GM21737 (cell line): ENCODE data around the gene ZNF771.
"Not testable (repeated sequence)": the region's sequence is repeated elsewhere in the genome, so short reads cannot be mapped to it uniquely, and the experiment has no call there.

ENCODE experiments used
- ATAC-seq: cut with Tn5 transposase; IDR thresholded peaks from one replicate; pipeline ENCODE4 v1.9.1; 2021; ENCODE audit warnings: mild to moderate bottlenecking, moderate library complexity; ENCODE audit not compliant: unreplicated experiment

The ZNF771 gene

DNA sequence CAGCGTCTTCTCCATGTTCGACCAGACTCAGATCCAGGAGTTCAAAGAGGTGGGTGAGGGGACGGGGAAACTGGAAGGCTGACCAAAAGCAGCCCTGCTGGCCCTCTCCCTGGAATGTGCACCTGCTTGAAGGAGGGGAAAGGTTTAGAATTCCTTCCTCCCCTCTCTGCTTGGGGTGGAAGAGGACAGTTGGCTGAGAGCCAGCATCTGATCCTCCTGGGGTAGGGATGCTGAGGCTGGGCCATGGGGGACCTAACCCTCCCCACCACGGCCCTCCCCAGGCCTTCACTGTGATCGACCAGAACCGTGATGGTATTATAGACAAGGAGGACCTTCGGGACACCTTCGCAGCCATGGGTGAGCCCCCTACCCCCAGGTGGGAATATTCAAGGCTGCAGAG, 31.5 kb upstream of the ZNF771 start:
- ATAC-seq: no peak

DNA sequence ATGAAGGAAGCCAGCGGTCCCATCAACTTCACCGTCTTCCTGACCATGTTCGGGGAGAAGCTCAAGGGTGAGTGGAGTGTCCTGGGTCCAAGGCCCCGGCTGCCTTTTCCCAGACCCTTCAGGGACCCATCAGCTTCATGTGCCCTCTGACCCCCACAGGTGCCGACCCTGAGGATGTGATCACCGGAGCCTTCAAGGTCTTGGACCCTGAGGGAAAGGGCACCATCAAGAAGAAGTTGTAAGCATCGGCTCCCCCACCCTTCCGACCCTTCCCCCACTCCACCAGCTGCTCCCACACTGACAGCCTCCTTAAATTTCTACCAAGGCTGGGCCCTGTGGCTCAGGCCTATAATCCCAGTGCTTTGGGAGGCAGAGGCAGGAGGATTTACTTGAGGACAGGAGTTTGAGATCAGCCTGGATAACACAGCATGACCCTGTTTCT, 30.9 kb upstream of the ZNF771 start:
- no peak for ATAC-seq

DNA sequence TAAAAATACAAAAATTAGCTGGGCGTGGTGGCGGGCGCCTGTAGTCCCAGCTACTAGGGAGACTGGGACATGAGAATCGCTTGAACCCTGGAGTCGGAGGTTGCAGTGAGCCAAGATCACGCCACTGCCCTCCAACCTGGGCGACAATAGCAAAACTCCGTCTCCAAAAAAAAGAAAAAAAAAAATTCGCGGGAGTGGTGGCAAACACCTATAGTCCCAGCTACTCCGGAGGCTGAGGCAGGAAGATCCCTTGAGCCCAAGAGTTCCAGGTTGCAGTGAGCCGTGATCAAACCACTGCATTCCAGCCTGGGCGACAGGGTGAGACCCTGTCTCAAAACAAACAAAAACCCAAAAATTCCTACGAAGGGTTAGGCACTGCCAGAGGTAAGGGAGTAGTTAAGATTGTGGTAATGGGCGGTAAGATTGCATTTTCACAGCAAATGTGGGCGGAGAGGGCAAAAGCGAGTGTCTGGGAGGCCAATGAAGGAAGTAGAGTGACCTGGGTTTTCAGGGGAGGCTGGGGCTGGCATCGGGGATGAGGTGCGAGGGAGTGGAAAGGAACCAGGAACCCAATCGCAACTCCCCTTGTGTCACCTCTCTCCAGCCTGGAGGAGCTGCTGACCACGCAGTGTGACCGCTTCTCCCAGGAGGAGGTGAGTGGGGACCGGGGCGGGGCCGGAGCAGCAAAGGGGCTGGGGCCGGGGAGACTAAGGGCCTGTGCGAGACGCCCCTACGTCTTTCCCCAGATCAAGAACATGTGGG, 30.2 kb upstream of the ZNF771 start:
- ATAC-seq: no peak

DNA sequence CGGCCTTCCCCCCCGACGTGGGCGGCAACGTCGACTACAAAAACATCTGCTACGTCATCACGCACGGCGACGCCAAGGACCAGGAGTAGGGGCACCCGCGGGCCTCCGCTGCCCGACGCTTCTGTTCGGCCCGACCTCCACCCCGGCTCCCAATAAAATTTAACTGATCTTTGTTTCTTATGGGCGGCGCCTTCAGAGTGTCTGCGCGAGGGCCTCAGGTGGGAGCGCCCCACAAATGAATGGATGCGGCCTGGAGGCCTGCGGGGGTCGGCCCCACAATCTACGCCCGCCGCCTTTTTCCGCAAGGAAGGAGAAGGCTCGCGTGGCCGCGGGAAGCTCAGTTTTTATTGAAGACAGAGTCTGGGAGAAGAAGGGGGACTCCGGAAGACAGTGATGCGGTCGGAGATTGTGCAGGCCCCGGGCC, 29.6 kb upstream of the ZNF771 start:
- peak; percentile 31 for ATAC-seq

DNA sequence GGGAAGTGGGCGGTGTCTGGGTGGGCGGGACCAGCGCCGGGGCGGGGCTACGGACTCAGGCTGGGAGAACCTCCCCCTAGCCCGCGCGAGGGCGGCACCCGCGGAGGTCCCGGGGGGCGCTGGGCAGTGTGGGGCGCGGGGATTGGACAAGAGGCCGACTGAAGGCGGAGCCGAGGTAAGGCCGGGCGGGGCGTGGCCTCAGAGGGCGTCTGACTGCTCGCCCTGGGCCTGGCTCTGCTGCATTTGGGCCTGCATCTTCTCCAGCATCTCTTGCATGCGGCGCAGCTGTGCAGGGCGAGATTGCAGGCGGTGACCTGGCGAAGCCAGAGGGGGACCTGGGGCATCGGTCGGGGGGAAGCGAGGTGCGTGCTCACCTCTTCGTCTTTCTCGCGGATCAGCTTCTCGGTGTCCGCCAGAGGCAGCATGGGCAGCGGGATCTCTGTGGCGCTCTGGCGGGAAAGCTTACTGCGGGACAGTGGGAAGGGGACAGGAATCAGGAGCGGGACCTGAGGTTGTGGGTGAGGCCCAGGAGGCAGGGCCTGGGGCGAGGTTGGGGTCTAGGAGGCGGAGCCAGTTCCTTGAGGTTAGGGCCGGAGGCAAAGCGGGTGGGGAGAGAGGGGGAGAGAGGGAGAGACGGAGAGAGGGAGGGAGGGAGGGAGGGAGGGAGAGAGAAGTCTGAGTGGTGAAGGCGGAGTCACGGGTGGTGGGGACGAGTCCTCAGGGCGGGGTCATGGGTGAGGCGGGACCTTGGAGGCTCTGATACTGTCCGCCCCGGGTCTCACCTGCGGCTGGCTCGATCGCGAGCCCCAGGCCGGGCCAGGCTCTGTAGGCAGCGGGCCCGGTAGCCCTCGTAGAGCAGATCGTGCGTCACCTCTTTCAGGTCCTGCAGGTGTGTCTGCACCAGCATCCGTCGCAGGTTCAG, 28.9 kb upstream of the ZNF771 start:
- peak; percentile 80 for ATAC-seq

DNA sequence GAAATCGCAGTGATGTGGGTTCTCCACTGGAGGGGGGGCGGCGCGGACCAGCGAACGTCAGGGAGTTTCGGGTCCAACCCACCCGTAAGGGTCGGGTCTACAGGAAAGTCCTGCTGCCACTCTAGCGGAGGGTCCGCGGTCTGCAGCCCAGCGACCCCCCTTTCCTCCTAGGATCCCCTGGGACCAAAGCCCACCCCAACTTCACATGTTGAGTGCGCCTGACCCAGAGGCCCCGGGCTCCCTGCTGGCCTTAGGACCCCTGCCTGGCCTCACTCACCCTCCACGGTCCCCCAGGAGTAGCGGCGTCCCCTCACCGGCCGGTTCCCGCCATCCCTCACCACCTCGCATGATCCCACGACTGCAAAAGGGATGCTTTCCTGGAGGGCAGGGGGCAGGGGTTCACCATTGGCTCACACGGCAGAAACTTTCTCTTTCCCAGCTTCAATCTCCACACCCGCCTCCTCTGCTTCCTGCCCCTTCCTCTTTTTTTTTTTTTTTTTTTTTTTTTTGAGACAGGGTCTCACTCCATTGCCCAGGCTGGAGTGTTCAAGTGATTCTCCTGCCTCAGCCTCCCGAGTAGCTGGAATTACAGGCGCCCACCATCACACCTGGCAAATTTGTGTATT, 28.1 kb upstream of the ZNF771 start:
- ATAC-seq: no peak

DNA sequence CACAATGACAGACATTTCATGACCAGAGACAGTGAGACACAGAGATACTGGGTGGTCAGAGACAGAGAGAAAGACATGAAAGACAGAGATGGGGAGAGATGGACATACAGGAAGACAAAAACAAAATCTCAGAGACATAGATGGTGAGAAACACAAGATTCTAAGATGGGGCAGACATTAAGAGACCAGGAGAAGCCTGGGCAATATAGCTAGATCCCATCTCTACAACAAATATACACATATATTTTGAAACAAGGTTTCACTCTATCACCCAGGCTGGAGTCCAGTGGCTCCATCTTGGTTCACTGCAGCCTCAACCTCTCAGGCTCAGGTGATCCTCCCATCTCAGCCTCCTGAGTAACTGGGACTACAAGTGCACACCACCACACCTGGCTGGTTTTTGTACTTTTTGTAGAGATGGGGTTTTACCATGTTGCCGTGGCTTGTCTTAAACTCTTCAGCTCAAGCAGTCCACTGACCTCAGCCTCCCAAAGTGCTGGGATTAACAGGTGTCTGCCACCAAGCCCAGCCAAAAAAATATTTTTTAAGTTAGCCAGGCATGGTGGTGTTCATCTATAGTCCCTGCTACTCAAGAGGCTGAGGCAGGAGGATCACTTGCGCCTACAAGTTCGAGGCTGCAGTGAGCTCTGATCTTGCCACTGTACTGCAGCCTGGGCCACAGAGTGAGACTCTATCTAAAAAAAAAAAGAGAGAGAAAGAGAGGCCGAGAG, 27.2 kb upstream of the ZNF771 start:
- no peak for ATAC-seq

DNA sequence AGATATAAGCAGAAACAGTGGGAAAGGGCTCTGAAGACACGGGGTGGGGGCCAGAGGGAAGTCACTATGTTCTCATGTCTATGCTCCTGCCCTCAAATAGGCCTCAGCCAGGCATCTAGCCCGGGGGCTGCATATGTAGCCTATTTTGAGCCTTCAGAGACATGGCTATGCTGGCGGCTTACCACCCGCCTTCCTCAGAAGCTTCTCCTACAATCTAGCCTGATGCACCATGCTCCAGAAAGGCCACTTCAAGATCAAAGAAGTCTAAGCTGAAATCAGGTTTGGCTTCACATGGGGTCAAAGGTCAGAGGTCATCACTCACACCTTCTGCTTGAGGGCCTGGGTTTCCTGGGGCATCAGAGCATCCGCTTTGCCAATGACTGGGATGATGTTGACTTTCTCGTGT, 26.6 kb upstream of the ZNF771 start:
- no peak for ATAC-seq

DNA sequence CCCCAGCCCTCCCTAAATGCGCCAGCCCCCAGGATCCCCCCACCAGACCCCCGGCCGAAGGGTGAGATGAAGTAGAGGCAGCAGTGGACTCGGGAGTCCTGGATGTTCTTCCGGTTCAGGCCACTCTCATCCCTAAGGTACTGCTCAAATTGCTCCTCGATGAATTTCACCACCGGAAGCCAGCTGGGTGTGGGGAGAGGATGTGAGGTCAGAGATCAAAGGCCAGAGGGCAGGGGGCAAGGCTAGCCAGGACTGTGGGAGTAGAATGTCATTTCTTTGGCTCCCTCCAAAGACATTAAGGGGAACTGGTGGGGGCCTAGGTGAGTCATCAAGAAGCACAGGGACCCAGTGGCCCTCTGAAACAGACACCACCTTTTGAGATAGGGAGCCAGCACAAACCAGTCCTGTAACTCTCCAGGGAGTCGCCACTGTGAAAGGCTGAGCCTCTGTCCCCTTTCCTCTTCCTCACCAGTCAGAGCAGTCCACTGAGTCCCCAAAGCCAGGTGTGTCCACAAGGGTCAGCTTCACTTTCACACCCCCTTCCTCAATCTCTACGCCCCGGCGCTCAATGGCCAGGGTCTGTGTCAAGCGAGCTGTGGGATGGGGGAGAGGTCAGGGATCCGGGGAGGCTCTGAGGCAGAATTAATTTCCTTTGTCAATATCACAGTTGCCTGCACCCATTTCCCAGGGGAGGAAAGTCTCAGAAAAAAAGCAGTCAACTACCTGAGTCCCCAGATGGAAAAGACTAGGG, 25.9 kb upstream of the ZNF771 start:
- ATAC-seq: no peak

DNA sequence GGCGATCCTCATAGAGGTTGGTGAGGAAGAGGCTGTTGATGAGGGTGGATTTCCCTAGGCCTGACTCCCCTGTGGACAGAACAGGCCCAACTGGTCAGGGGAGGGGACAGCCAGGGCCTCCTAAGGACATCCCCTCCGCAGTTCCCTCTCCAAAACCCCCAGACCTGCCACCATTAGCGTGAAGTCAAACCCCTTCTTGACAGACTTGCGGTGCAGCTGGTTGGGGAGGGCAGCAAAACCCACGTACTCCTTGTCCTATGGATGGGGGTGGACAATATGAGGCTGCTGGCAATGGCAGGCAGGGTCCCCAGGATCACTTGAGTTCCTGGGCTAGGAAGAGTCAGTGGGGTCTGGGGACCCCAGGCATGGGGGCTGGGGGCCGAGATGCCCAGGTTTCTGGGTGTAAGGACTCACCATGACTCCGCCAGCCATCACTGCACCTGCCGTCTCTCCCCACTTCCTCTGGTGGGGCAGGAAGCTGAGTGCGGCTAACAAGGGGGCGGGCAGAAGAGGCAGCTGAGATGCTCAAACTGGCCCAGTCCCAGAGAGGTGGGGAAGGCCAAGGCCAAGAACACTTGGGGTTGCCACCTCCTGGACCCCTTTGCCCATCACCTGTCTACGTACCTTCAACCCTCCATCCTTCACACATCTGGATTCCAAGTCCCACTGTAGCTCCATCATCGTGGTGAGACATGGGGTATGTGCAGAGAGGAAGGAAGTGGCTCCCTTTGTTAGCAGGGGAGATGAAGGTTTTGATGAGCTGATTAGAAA, 25.1 kb upstream of the ZNF771 start, which contains the start of gene SEPTIN1:
Gene SEPTIN1, minus strand, starts transcription at position 451 of the 771 bp plus-strand sequence. Its CDS starts 19 bp downstream, at position 432.
- no peak for ATAC-seq

DNA sequence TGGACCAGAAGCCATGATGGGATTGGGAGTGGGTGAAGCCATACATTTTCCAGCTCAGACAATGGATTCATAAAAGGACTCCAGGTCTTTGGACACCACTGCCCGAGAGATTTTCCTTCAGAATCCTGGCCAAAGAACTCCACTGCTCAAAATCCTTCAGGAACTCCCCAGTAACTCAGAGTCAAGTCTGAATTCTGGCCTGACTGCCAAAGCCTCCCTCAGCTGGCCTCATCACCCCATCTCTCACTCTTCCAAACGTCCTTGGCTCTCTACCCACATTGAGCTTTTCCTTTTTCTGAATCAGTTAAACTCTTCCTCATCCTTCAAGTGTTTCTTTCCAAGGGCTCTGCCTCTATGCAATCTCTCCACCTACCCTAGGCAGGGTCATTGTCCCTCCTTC, 23.9 kb upstream of the ZNF771 start:
- ATAC-seq: no peak

DNA sequence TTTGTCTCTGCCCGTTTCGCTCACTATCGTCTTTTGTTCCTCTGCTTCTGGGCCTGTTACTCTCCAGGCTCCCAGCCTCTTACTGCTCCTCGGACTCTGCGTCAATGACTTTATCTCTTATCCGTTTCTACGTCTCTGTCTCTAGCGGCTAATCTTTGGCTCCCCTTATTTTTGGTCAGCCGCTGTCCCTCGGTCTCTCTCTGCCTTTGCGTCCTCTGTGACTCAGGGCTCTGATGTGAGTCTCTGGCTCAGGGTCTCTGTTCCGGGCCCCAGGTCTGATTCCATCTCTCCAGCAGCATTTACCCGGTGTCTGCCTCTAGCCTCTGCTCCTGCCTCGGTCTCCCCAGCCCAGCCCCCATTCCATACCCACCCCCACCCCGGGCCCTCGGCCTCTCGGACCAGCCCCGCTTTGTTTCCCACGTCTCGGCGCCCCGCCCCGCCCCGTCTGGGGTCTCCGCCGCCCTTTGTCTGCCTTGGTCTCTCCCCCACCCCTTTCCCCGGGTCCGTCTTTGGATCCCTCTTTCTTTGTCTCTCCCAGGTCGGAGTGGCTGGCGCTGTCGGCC, 12.7 kb upstream of the ZNF771 start:
- ATAC-seq: no peak

DNA sequence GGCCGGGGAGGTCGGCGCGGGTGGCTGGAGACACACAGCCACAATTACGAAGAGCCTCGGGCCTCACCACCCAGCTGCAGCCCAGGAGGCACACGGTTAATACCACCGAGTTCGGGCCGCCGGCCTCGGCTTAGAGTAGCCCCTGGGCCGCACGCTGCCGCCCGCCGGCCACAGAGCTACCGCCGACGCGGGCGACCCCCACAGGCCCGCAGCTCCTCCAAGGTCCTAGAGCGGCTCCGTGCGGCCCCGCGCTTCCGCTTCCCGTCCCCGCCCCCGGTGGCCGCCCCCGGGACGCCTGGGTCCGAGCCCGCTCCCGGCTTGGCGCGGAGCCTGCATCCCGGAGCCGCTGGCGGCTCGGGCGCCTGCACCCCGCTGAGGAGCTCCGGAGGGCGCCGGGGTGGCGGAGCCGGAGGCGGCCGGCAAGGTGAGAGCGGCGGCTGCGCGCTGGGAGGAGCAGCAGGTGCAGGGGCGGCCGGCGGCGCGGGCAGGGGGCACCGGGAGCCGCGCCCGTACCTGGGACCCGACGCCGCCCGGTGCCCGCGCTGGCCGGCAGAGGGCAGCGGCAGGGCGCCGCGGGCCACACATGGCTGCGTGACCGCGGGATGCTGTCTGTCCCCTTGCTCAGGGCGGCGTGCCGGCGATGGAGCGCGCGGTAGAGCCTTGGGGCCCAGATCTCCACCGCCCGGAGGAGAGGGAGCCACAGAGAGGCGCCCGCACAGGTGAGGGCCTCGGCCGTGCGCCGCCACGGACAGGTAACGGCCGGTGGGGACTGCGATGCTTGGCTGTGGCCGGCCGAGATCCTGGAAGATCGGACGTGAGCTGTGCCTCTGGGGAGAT, 12.0 kb upstream of the ZNF771 start, which contains the start of gene ZNF48:
Gene ZNF48, plus strand, starts transcription at position 266 of the 837 bp plus-strand sequence. Its CDS starts 375 bp downstream, at position 641.
- ATAC-seq: peak; percentile 63

DNA sequence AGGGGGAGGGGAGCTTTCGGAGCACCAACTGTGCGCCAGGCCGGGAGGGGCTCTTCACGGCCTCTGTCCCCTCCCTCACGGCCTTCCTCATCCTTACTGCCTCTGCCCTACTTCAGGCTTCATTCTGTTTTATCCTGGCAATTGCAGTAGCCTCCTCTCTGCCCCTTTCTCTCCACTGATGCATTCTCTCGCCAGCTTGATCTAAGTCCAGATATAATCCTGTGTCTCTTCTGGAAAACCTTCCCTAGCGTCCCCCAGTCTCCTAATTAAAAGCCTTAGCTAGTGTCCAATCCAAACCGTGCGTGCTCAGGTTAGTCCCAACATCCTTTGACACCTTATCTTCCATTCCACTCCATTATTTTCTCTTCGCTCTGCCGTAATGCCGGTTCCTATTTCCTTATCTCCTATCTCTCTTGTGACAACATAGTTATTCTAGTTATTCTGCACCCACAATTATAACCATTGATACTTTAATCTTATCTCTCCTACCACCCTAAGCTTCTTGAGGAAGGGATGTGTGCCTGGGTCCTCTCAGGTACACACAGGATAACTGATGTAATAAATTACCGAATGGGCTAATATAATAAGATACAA, 11.3 kb upstream of the ZNF771 start:
- no peak for ATAC-seq

DNA sequence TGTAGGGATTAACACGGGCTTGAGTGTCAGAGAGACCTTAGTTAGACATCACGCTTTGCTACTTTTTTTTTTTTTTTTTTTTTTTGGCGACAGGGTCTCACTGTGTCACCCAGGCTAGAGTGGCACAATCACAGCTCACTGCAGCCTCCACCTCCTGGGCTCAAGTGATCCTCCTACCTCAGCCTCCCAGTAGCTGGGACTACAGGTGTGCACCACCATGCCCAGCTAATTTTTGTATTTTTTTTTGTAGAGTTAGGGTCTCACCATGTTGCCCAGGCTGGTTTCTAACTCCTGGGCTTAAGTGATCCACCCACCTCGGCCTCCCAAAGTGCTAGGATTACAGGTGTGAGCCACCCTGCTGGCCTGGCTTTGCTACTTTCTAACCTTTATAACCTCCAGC, 10.8 kb upstream of the ZNF771 start:
- not testable (repeated sequence) for ATAC-seq

DNA sequence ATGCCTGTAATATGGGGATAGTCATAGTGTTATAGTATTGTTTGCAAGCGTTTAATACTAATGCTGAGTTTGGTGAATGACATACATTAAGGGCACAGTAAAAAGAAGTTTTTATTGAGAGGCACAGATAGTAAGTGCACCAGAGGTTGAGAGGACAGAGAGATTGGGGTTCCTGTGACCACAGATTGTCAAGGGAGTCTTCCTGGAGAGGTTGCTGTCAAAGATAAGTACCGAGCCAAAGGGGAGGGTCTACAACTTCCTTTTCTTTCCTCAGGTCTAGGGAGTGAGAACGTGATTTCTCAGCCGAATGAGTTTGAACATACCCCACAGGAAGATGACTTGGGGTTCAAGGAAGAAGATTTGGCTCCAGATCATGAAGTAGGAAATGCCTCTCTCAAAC, 10.3 kb upstream of the ZNF771 start:
- no peak for ATAC-seq
